ENCODE results near the gene PKP4. TPM values are rescaled to one million over a fixed set of nuclear protein-coding genes. Genes with fewer than 3 reads are reported as not detected.
A peak's percentile ranks its signal among the peaks of the same experiment; 100 is the strongest.

PKP4 gene
- total RNA-seq, 1 donor from 2014 or later: 39.4 TPM

DNA sequence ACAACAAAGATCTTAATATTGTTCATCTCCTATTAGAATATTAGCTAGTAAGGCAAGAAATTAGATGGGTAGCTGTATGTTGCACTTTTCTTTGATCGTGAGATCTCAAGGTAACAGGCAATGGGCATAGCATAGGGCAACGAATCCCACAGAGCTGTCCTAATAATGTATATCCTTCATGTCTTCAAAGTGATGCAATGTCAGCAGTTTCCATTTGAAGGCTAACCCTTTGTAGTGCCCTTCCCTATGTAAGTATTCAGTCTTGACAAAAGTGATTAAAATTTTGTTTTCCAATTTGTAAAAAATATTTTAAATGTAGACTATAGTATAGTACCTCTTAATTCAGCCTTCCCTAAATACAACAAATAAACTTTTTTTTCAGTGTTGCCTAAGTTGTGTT lies 112.5 kb downstream of the PKP4 start:
- no peak for DNase-seq (ENCODE audit: low spot score)
- Mint-ChIP-seq H3K27me3 (ENCODE audit: low read depth) (no peaks in the 10 kb centered on the region), H3K36me3 (ENCODE audit: low read depth) (no peaks in the 10 kb centered on the region), H3K4me1 (ENCODE audit: low read depth) (no peaks in the 10 kb centered on the region), H3K27ac (ENCODE audit: unreplicated experiment) (no peak overlapping the region), H3K4me3 (ENCODE audit: unreplicated experiment) (no peak overlapping the region), H3K9me3 (ENCODE audit: low read depth) (peaks cover 4% of the 10 kb centered on the region)
- TF ChIP-seq, protein P1, sequence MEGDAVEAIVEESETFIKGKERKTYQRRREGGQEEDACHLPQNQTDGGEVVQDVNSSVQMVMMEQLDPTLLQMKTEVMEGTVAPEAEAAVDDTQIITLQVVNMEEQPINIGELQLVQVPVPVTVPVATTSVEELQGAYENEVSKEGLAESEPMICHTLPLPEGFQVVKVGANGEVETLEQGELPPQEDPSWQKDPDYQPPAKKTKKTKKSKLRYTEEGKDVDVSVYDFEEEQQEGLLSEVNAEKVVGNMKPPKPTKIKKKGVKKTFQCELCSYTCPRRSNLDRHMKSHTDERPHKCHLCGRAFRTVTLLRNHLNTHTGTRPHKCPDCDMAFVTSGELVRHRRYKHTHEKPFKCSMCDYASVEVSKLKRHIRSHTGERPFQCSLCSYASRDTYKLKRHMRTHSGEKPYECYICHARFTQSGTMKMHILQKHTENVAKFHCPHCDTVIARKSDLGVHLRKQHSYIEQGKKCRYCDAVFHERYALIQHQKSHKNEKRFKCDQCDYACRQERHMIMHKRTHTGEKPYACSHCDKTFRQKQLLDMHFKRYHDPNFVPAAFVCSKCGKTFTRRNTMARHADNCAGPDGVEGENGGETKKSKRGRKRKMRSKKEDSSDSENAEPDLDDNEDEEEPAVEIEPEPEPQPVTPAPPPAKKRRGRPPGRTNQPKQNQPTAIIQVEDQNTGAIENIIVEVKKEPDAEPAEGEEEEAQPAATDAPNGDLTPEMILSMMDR (IDR thresholded peaks at IDR 0.05): no peak

DNA sequence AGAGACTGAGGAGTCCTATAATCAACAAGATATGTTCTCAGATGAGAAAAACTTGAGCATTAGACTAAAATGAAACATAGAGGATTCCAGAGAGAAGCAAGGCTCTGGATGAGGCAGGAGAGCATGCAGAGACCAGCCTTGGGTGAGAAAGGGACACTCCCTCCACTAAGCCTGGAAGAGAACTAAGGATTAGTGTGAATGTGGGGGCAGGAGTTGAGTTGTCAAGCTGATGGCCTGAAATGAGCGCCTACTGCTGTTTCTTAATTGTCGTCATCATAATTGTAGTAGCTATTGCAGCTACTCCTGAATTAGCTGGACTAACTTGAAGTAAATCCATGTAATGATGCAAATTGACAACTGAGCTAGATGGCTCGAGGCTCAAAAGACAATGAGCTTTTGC lies 114.1 kb downstream of the PKP4 start:
- no peak overlapping the region for H3K27ac Mint-ChIP-seq (ENCODE audit: unreplicated experiment)
- peaks cover 3% of the 10 kb centered on the region for H3K4me1 Mint-ChIP-seq (ENCODE audit: low read depth)
- peaks cover 4% of the 10 kb centered on the region for H3K9me3 Mint-ChIP-seq (ENCODE audit: low read depth)

DNA sequence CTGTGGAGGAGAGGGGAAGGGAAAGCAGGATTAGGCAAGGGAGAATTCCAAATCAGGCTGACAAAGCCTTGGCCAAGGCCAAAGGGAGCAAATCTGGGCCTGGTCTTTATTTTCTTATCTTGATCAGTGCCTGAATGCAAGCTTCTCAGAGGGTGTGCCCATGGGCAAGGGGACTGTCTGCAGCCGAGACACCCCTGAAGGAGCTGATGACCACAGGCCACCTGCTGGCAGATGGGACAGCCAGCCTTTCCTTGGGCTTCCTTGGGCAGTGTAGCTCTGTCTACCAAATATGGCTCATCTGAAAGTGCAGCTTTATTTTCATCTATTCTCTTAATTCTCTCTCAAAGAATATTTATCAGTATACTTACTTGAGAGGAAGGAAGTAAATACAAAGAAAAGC lies 117.0 kb downstream of the PKP4 start:
- H3K27me3 Mint-ChIP-seq (ENCODE audit: low read depth): no peaks in the 10 kb centered on the region
- H3K36me3 Mint-ChIP-seq (ENCODE audit: low read depth): no peaks in the 10 kb centered on the region
- peaks cover 7% of the 10 kb centered on the region for H3K4me1 Mint-ChIP-seq (ENCODE audit: low read depth)
- H3K4me3 Mint-ChIP-seq (ENCODE audit: unreplicated experiment): no peak overlapping the region
- H3K27ac Mint-ChIP-seq (ENCODE audit: unreplicated experiment): no peak overlapping the region
- H3K9me3 Mint-ChIP-seq (ENCODE audit: low read depth): peaks cover 4% of the 10 kb centered on the region
- DNase-seq (ENCODE audit: low spot score): peak; percentile 35
- TF ChIP-seq, protein P1 (IDR thresholded peaks at IDR 0.05): no peak

More for the DNA sequence above, 114.1 kb downstream of the PKP4 start:
- no peak for DNase-seq (ENCODE audit: low spot score)
- Mint-ChIP-seq H3K4me3 (ENCODE audit: unreplicated experiment) (no peak overlapping the region), H3K36me3 (ENCODE audit: low read depth) (no peaks in the 10 kb centered on the region), H3K27me3 (ENCODE audit: low read depth) (no peaks in the 10 kb centered on the region)
- TF ChIP-seq, protein P1 (IDR thresholded peaks at IDR 0.05): no peak

DNA sequence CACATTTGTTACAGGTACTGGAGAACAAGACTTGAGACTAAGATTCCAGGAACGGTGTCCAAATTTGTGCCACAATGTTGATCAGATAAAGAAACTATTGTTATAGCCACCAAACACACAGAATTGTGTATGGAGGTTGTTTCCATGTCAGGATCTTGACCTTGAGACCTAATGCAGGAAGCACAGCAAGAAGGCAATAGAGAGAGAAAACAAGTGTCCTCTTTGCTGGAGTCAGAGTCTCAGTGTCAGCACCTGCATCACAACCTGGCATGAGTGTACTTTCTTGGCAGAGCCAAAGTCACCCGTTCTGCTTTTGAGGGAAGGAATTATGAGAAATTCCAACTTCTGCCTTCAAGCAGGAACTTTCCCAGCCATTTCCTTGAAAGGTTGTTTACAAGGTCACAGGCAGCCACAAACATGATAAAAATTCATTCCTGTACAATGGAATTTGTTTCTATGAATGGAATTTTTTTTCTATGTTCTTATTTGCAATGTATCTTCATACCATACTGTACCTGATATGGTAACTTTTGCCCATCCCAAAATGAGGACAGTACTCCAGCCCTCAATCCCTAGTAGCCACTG lies 118.4 kb downstream of the PKP4 start:
- Mint-ChIP-seq H3K4me3 (ENCODE audit: unreplicated experiment) (no peak overlapping the region), H3K27ac (ENCODE audit: unreplicated experiment) (no peak overlapping the region), H3K36me3 (ENCODE audit: low read depth) (peaks cover 3% of the 10 kb centered on the region), H3K27me3 (ENCODE audit: low read depth) (no peaks in the 10 kb centered on the region), H3K4me1 (ENCODE audit: low read depth) (peaks cover 7% of the 10 kb centered on the region), H3K9me3 (ENCODE audit: low read depth) (peaks cover 4% of the 10 kb centered on the region)
- TF ChIP-seq, protein P1 (IDR thresholded peaks at IDR 0.05): no peak
- DNase-seq (ENCODE audit: low spot score): no peak

DNA sequence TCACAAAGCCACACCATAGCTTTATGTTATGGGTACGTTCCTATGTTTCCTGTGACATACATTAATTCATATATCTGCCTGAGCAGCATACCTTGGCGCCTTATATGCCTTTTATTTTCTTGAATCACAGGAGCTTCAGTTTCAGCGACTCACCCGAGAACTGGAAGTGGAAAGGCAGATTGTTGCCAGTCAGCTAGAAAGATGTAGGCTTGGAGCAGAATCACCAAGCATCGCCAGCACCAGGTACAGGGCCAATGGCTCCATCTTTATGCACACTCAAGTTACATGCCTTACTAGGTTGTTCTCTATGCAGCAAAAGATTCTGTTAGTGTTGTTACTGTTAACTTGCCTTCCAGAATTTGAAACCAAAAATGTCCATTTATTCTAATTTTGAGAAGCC lies 120.4 kb downstream of the PKP4 start:
- Mint-ChIP-seq H3K27ac (ENCODE audit: unreplicated experiment) (no peak overlapping the region), H3K9me3 (ENCODE audit: low read depth) (peaks cover 4% of the 10 kb centered on the region), H3K4me1 (ENCODE audit: low read depth) (peaks cover 7% of the 10 kb centered on the region), H3K4me3 (ENCODE audit: unreplicated experiment) (no peak overlapping the region), H3K27me3 (ENCODE audit: low read depth) (no peaks in the 10 kb centered on the region), H3K36me3 (ENCODE audit: low read depth) (peaks cover 5% of the 10 kb centered on the region)
- TF ChIP-seq, protein P1 (IDR thresholded peaks at IDR 0.05): no peak
- no peak for DNase-seq (ENCODE audit: low spot score)
